CD4-positive, alpha-beta T cell (primary cell): ENCODE measurements around the gene LRP10. TPM values are rescaled to one million over a fixed set of nuclear protein-coding genes. Genes with fewer than 3 reads are reported as not detected.
"Not testable (repeated sequence)": the region's sequence is repeated elsewhere in the genome, so short reads cannot be mapped to it uniquely, and the experiment has no call there.

ENCODE experiments used
- ATAC-seq: fragments of 200-7000 bp; cut with Tn5 transposase; one replicate; pipeline ENCODE4 v1.10.0; 2022; ENCODE audit warnings: mild to moderate bottlenecking; ENCODE audit not compliant: poor library complexity
- CTCF ChIA-PET: fragments of 350-600 bp; sonication (Branson Sonifier 250); formaldehyde crosslinking; loops from one replicate; lab custom pipeline; 2021; ENCODE audit warnings: antibody characterized with exemption, inconsistent platforms; lab: Charles Lee
- POLR2A ChIA-PET: fragments of 350-600 bp; sonication (Branson Sonifier 250); formaldehyde crosslinking; loops from one replicate; lab custom pipeline; 2021; ENCODE audit warnings: antibody characterized with exemption, inconsistent platforms; lab: Charles Lee
- DNase-seq, 14 experiments: peaks; one replicate each; pipeline ENCODE4 v3.0.0-alpha.2; 2013 to 2020; ENCODE audit warnings: mixed read lengths in 2 of 14
- H3K27ac ChIP-seq, 2 donors: one replicate each; pipeline versions ENCODE4 v1.5.1 to v1.7.0; 2013; ENCODE audit warnings: low read length in 2 of 2, low read depth in 1 of 2, mild to moderate bottlenecking in 1 of 2
- H3K27me3 ChIP-seq, 2 experiments: 1 replicate in 1 of 2; 2 replicates in 1 of 2; pipeline versions ENCODE4 v1.6.1 to v1.7.0; 2013; ENCODE audit warnings: low read length in 2 of 2, control low read depth in 1 of 2, mild to moderate bottlenecking in 1 of 2, moderate library complexity in 1 of 2; ENCODE audit not compliant: insufficient read depth in 2 of 2, control insufficient read depth in 1 of 2
- H3K36me3 ChIP-seq: one replicate; pipeline ENCODE4 v1.6.1; 2013; ENCODE audit warnings: low read length, control low read depth; ENCODE audit not compliant: insufficient read depth
- H3K4me1 ChIP-seq: one replicate; pipeline ENCODE4 v1.6.1; 2013; ENCODE audit warnings: low read length, control low read depth; ENCODE audit not compliant: insufficient read depth
- H3K4me3 ChIP-seq: one replicate; pipeline ENCODE4 v1.5.1; 2013; ENCODE audit warnings: mild to moderate bottlenecking, low read length, moderate library complexity
- H3K9me3 ChIP-seq, 2 experiments: 1 replicate in 1 of 2; 2 replicates in 1 of 2; pipeline versions ENCODE4 v1.6.1 to v1.7.0; 2013; ENCODE audit warnings: low read length in 2 of 2, mild to moderate bottlenecking in 2 of 2, control low read depth in 1 of 2, moderate library complexity in 1 of 2; ENCODE audit not compliant: control insufficient read depth in 1 of 2, insufficient read depth in 1 of 2
- H3K27ac Mint-ChIP-seq: one replicate; pipeline ENCODE4 v1.8.0; 2020; ENCODE audit warnings: mixed read lengths
- H3K27me3 Mint-ChIP-seq: one replicate; pipeline ENCODE4 v1.8.0; 2021; ENCODE audit warnings: mixed read lengths
- H3K36me3 Mint-ChIP-seq: one replicate; pipeline ENCODE4 v1.8.0; 2021; ENCODE audit warnings: low read depth, mixed read lengths
- H3K4me1 Mint-ChIP-seq: one replicate; pipeline ENCODE4 v1.8.0; 2021; ENCODE audit warnings: low read depth, mixed read lengths
- H3K4me3 Mint-ChIP-seq: one replicate; pipeline ENCODE4 v1.8.0; 2020; ENCODE audit warnings: mild to moderate bottlenecking, mixed read lengths
- H3K9me3 Mint-ChIP-seq: one replicate; pipeline ENCODE4 v1.8.0; 2020; ENCODE audit warnings: mixed read lengths
- CTCF ChIP-seq: fragments of 200-600 bp; IDR thresholded peaks from one replicate; pipeline ENCODE4 v1.8.0; 2022; ENCODE audit warnings: antibody characterized with exemption, mild to moderate bottlenecking
- intact Hi-C, 2 experiments: fragments of 100-400 bp; cut with DNase I in 1 of 2; cut with micrococcal nuclease in 1 of 2; formaldehyde crosslinking; loops; one replicate each; pipeline versions ENCODE4 v1.15.1 to v1.9.0; 2023 to 2025; cut with DNase I, micrococcal nuclease
- total RNA-seq, 174 experiments: library from RNA in 2 of 174; stranded (reverse) in 2 of 174; gene quantifications; one replicate each; pipeline ENCODE4 v1.2.3 and lab custom pipeline; 2021 to 2026

LRP10 gene
- total RNA-seq, 2 experiments from 2014 or later, result 52.4 to 54.6 TPM

GRCh38 chr14:22856428-22856827, 15.1 kb upstream of the LRP10 start:
- peak overlapping the region; percentile 50 for H3K4me3 Mint-ChIP-seq

GRCh38 chr14:22860377-22860776, 11.2 kb upstream of the LRP10 start:
- H3K9me3 ChIP-seq, H3K36me3 Mint-ChIP-seq, H3K4me3 Mint-ChIP-seq, H3K27ac Mint-ChIP-seq, H3K27ac ChIP-seq, intact Hi-C loops, H3K36me3 ChIP-seq, H3K4me3 ChIP-seq, H3K27me3 ChIP-seq, DNase-seq, H3K9me3 Mint-ChIP-seq, H3K27me3 Mint-ChIP-seq, ATAC-seq: not testable (repeated sequence)
- peaks cover 29% of the 10 kb centered on the region for H3K4me1 Mint-ChIP-seq
- peaks cover 22% of the 10 kb centered on the region for H3K4me1 ChIP-seq
- POLR2A ChIA-PET, result interaction anchor here (0.6 to 2.7 kb wide), 2 partner anchors 10 to 318 kb away, joined by 3 to 11 read pairs; no protein-coding TSS in a partner anchor
- CTCF ChIA-PET, result interaction anchor here (0.7 to 1.9 kb wide), 3 partner anchors 290 to 1335 kb away, joined by 3 to 5 read pairs (median 3); partner anchors contain the start of gene TM9SF1

More at GRCh38 chr14:22856428-22856827, 15.1 kb upstream of the LRP10 start:
- POLR2A ChIA-PET, result interaction anchor here (1.1 to 4.3 kb wide), 3 partner anchors 15 to 286 kb away, joined by 3 to 23 read pairs (median 12); partner anchors contain the start of gene LRP10
- no peaks in the 10 kb centered on the region for H3K27me3 ChIP-seq
- TF ChIP-seq CTCF, result no peak
- no peaks in the 10 kb centered on the region for H3K36me3 ChIP-seq
- H3K4me1 Mint-ChIP-seq, result peaks cover 36% of the 10 kb centered on the region
- intact Hi-C loops, result loop anchor here in 1 of 2 experiments (5.0 to 10.0 kb wide), 2 partner anchors 46 to 992 kb away; no protein-coding TSS in a partner anchor
- H3K27me3 Mint-ChIP-seq, result peaks cover 5% of the 10 kb centered on the region
- DNase-seq, result no peak
- no peak overlapping the region for H3K4me3 ChIP-seq
- no peaks in the 10 kb centered on the region for H3K36me3 Mint-ChIP-seq
- H3K27ac Mint-ChIP-seq, result no peak overlapping the region
- H3K9me3 ChIP-seq, result no peaks in the 10 kb centered on the region
- no peak overlapping the region for H3K27ac ChIP-seq
- no peak for ATAC-seq
- CTCF ChIA-PET, result interaction anchor here (1.1 to 6.7 kb wide), 2 partner anchors 33 to 34 kb away, joined by 3 to 67 read pairs; no protein-coding TSS in a partner anchor
- no peaks in the 10 kb centered on the region for H3K9me3 Mint-ChIP-seq
- H3K4me1 ChIP-seq, result peaks cover 28% of the 10 kb centered on the region

- Histone ChIP-seq H3K27me3 (no peaks in the 10 kb centered on the region), H3K36me3 (no peaks in the 10 kb centered on the region), H3K4me1 (peaks cover 26% of the 10 kb centered on the region), H3K4me3 (no peak overlapping the region), H3K9me3 (no peaks in the 10 kb centered on the region), H3K27ac (no peak overlapping the region)
- ChIA-PET POLR2A (interaction anchor here (1.2 to 1.9 kb wide), 4 partner anchors 10 to 272 kb away, joined by 3 to 8 read pairs (median 4); partner anchors contain the start of genes DAD1 and LRP10), CTCF (interaction anchor here (2.7 kb wide), 1 partner anchor 8 kb away, joined by 11 read pairs; no protein-coding TSS in a partner anchor)
- Mint-ChIP-seq H3K27me3 (no peaks in the 10 kb centered on the region), H3K9me3 (no peaks in the 10 kb centered on the region), H3K4me1 (peaks cover 27% of the 10 kb centered on the region), H3K36me3 (no peaks in the 10 kb centered on the region), H3K27ac (no peak overlapping the region), H3K4me3 (no peak overlapping the region)
- ATAC-seq (no peak), DNase-seq (no peak)
- intact Hi-C loops, result no loop called here
- no peak for TF ChIP-seq CTCF
Measured at GRCh38 chr14:22861651-22862050, 9.9 kb upstream of the LRP10 start.
